ENCODE results near the gene EXTL1.

Gene EXTL1

DNA sequence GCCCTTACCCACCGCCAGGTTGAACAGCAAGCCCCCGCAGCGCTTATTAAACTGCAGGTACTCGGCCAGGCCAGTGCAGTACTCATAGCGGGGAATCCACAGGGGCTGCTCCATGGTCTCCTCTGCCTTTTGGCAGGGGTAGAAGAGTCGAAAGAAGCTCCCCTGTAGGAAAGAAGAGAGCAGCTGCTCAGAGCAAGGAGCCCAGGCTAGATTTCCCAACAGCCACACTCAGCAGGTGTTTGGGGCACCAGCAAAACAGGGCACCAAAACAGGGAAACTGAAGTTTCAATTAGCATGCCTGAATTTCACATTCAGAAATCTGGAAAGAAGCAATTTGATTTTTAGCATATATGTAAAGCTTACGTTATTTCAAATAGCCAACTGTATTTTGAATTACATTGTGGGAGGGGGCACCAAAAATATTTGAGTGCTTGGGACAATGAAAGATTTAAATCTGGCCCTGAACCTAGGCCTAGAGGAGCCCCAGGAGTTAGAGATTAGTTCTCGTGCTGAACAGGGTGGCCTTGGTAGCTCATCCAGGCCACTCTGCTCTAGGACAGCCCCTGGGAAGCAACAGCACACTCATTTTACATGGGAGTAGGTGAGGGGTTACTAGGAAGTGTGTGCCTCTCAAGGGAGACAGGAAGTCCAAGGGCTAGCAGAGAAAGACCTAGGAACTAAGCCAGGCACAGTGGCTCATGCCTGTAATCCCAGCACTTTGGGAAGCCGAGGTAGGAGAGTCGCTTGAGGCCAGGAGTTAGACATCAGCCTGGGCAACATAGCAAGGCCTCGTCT, 31.9 kb upstream of the EXTL1 start:
- H3K79me2 ChIP-seq (ENCODE audit: insufficient read depth, low read length): no peaks in the 10 kb centered on the region
- no peaks in the 10 kb centered on the region for H3K27me3 ChIP-seq (ENCODE audit: insufficient read depth, low read length)
- H2AFZ ChIP-seq (ENCODE audit: low read length): no peak overlapping the region
- no peak overlapping the region for H3K4me2 ChIP-seq (ENCODE audit: low read length)
- H3K4me3 ChIP-seq (ENCODE audit: low read depth, low read length, poor library complexity, severe bottlenecking): no peak overlapping the region
- H3K4me1 ChIP-seq (ENCODE audit: insufficient read depth, low read length, severe bottlenecking): peaks cover 19% of the 10 kb centered on the region
- no peak overlapping the region for H3K27ac ChIP-seq (ENCODE audit: low read depth, low read length, poor library complexity, severe bottlenecking)
- peaks cover 13% of the 10 kb centered on the region; the same call in 1 of the 2 replicates for H3K36me3 ChIP-seq (ENCODE audit: insufficient read depth, low read length)
- H3K9me3 ChIP-seq (ENCODE audit: low read length): no peaks in the 10 kb centered on the region
- H3K9ac ChIP-seq (ENCODE audit: low read length): no peak overlapping the region
- no peak for TF ChIP-seq EZH2 (IDR thresholded peaks at IDR 0.05; ENCODE audit: borderline replicate concordance, low read length)
- TF ChIP-seq, protein P1, sequence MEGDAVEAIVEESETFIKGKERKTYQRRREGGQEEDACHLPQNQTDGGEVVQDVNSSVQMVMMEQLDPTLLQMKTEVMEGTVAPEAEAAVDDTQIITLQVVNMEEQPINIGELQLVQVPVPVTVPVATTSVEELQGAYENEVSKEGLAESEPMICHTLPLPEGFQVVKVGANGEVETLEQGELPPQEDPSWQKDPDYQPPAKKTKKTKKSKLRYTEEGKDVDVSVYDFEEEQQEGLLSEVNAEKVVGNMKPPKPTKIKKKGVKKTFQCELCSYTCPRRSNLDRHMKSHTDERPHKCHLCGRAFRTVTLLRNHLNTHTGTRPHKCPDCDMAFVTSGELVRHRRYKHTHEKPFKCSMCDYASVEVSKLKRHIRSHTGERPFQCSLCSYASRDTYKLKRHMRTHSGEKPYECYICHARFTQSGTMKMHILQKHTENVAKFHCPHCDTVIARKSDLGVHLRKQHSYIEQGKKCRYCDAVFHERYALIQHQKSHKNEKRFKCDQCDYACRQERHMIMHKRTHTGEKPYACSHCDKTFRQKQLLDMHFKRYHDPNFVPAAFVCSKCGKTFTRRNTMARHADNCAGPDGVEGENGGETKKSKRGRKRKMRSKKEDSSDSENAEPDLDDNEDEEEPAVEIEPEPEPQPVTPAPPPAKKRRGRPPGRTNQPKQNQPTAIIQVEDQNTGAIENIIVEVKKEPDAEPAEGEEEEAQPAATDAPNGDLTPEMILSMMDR (IDR thresholded peaks at IDR 0.05; ENCODE audit: low read length): no peak
- H3K9me2 ChIP-seq (ENCODE audit: low read depth, low read length): no peaks in the 10 kb centered on the region
- H4K20me1 ChIP-seq (ENCODE audit: insufficient read depth, low read length): no peaks in the 10 kb centered on the region
- H3F3A ChIP-seq (ENCODE audit: insufficient read depth, low read length): no peaks in the 10 kb centered on the region

DNA sequence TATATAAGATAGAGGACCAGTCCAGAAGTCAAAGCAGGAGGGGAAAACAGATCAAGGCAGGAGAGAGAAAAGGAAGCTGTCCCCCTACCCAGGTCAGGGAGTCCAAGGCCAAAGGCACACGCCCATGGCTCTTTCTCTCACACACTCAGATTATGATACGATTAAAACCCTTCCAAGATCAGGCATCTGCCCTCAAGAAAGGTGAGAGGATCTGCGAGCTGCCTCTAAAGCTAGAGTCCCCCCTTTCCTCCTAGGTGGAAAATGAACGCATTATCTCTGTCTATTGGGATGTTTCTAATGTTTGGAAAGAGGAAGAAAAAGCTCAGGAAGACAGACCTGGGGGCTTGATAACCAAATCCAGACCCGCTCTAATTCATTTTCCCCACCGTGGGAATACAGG, 31.3 kb upstream of the EXTL1 start:
- Histone ChIP-seq H3K4me3 (ENCODE audit: low read depth, low read length, poor library complexity, severe bottlenecking) (no peak overlapping the region), H3K4me2 (ENCODE audit: low read length) (no peak overlapping the region), H3K9me3 (ENCODE audit: low read length) (no peaks in the 10 kb centered on the region), H3K4me1 (ENCODE audit: insufficient read depth, low read length, severe bottlenecking) (peaks cover 19% of the 10 kb centered on the region), H3K27ac (ENCODE audit: low read depth, low read length, poor library complexity, severe bottlenecking) (no peak overlapping the region), H3K9ac (ENCODE audit: low read length) (no peak overlapping the region), H3K36me3 (ENCODE audit: insufficient read depth, low read length) (peaks cover 10% of the 10 kb centered on the region; the same call in 1 of the 2 replicates), H3K9me2 (ENCODE audit: low read depth, low read length) (no peaks in the 10 kb centered on the region), H3K27me3 (ENCODE audit: insufficient read depth, low read length) (no peaks in the 10 kb centered on the region), H2AFZ (ENCODE audit: low read length) (no peak overlapping the region), H3K79me2 (ENCODE audit: insufficient read depth, low read length) (no peaks in the 10 kb centered on the region), H3F3A (ENCODE audit: insufficient read depth, low read length) (no peaks in the 10 kb centered on the region), H4K20me1 (ENCODE audit: insufficient read depth, low read length) (no peaks in the 10 kb centered on the region)
- TF ChIP-seq, protein P1 (IDR thresholded peaks at IDR 0.05; ENCODE audit: low read length): no peak
- TF ChIP-seq EZH2 (IDR thresholded peaks at IDR 0.05; ENCODE audit: borderline replicate concordance, low read length): no peak

DNA sequence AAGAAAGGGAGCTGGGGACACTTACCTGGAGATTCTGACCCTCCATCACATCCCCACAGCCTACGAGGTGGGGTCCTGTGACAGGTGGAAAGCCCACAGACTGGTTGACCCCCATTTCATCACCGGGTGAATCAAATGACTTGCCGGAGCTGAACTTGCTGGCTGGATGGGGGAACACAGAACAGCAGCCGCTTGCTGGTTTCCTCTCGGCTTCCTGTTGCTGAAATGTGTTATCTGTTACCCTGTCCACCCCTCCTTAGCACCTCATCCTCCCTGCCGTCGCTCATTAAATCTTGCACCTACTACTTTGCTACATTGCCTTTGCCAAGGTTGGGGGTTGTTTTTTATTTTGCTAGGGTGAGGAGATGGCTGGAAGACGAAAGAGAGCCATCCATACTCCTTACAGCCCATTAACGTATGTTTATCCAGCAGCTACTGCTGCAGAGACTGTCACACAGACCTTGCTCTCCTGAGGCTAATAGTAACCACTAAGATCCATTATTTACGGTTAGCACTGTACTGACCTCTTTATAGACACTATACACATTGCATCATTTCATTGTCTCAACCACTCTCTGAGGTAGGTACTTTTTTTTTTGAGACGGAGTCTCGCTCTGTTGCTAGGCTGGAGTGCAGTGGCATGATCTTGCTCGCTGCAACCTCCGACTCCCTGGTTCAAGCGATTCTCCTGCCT, 30.7 kb upstream of the EXTL1 start:
- H2AFZ ChIP-seq (ENCODE audit: low read length): no peak overlapping the region
- no peak overlapping the region for H3K27ac ChIP-seq (ENCODE audit: low read depth, low read length, poor library complexity, severe bottlenecking)

More for the DNA sequence above, 30.7 kb upstream of the EXTL1 start:
- Histone ChIP-seq H3F3A (ENCODE audit: insufficient read depth, low read length) (no peaks in the 10 kb centered on the region), H3K9me3 (ENCODE audit: low read length) (no peaks in the 10 kb centered on the region), H3K9ac (ENCODE audit: low read length) (no peak overlapping the region), H3K27me3 (ENCODE audit: insufficient read depth, low read length) (no peaks in the 10 kb centered on the region), H3K9me2 (ENCODE audit: low read depth, low read length) (no peaks in the 10 kb centered on the region), H4K20me1 (ENCODE audit: insufficient read depth, low read length) (no peaks in the 10 kb centered on the region), H3K79me2 (ENCODE audit: insufficient read depth, low read length) (no peaks in the 10 kb centered on the region), H3K4me3 (ENCODE audit: low read depth, low read length, poor library complexity, severe bottlenecking) (no peak overlapping the region), H3K36me3 (ENCODE audit: insufficient read depth, low read length) (peaks cover 4% of the 10 kb centered on the region; the same call in 1 of the 2 replicates), H3K4me2 (ENCODE audit: low read length) (no peak overlapping the region), H3K4me1 (ENCODE audit: insufficient read depth, low read length, severe bottlenecking) (peaks cover 19% of the 10 kb centered on the region)
- TF ChIP-seq, protein P1 (IDR thresholded peaks at IDR 0.05; ENCODE audit: low read length): no peak
- TF ChIP-seq EZH2 (IDR thresholded peaks at IDR 0.05; ENCODE audit: borderline replicate concordance, low read length): no peak
